ENCODE results near the gene CEP126. TPM values are rescaled to one million over a fixed set of nuclear protein-coding genes. Genes with fewer than 3 reads are reported as not detected.
A peak's percentile ranks its signal among the peaks of the same experiment; 100 is the strongest.

CEP126 gene
- total RNA-seq, 2 donors from 2014 or later = 2.7 to 3.7 TPM

- DNase-seq (ENCODE audit: low spot score) = no peak
- TF ChIP-seq, protein P1, sequence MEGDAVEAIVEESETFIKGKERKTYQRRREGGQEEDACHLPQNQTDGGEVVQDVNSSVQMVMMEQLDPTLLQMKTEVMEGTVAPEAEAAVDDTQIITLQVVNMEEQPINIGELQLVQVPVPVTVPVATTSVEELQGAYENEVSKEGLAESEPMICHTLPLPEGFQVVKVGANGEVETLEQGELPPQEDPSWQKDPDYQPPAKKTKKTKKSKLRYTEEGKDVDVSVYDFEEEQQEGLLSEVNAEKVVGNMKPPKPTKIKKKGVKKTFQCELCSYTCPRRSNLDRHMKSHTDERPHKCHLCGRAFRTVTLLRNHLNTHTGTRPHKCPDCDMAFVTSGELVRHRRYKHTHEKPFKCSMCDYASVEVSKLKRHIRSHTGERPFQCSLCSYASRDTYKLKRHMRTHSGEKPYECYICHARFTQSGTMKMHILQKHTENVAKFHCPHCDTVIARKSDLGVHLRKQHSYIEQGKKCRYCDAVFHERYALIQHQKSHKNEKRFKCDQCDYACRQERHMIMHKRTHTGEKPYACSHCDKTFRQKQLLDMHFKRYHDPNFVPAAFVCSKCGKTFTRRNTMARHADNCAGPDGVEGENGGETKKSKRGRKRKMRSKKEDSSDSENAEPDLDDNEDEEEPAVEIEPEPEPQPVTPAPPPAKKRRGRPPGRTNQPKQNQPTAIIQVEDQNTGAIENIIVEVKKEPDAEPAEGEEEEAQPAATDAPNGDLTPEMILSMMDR (IDR thresholded peaks at IDR 0.05) = no peak
- Histone ChIP-seq H3K4me3 (no peak overlapping the region), H3K27me3 (no peaks in the 10 kb centered on the region), H3K9me3 (no peaks in the 10 kb centered on the region), H3K4me1 (no peaks in the 10 kb centered on the region), H3K36me3 (no peaks in the 10 kb centered on the region), H3K27ac (no peak overlapping the region)
These were observed 102.2 kb downstream of the CEP126 start for GRCh38 chr11:102017026-102017425.

DNA sequence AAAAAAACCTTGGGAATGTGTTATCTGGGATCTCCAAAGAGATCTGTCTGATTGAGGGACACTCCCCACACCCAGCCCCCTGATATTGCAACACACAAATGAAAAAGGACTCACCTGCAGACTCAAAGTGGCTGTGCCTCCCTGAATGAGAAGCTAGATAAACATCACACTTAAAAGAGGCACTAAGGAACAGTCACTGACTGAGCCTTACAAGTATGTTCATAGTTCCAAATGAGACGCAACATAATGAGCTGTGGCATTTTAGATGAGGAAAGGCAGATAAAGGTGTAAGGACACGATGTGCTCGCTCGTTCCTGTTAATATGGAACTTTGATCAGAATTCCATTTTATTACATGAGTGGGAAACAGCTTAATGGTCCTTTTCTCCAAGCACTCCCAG, 111.4 kb downstream of the CEP126 start:
- Histone ChIP-seq H3K27me3 (no peaks in the 10 kb centered on the region), H3K4me1 (no peaks in the 10 kb centered on the region), H3K27ac (no peak overlapping the region), H3K9me3 (no peaks in the 10 kb centered on the region), H3K36me3 (no peaks in the 10 kb centered on the region), H3K4me3 (no peak overlapping the region)
- DNase-seq (ENCODE audit: low spot score) = no peak
- TF ChIP-seq, protein P1 (IDR thresholded peaks at IDR 0.05) = no peak

DNA sequence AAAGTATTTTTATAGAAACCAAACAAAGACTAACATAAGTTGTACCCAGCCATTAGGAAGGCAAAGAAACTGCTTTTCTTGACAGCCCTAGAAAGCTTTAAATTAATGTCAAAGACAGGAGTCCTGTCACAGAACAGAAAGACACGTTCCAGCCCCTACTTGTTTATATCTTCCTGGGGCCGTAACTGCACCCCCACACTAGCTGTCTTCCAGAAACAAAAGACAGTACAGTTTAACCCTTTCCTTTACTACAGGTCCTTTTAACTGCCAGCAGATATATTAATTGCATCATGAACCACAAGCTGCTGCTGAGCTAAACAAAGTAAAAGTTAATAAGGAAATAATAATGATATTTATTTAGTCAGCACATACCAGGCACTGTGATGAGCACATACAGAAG, 112.1 kb downstream of the CEP126 start:
- Histone ChIP-seq H3K27ac (no peak overlapping the region), H3K27me3 (no peaks in the 10 kb centered on the region), H3K36me3 (no peaks in the 10 kb centered on the region), H3K4me1 (no peaks in the 10 kb centered on the region), H3K9me3 (no peaks in the 10 kb centered on the region), H3K4me3 (no peak overlapping the region)
- TF ChIP-seq, protein P1 (IDR thresholded peaks at IDR 0.05) = no peak
- no peak for DNase-seq (ENCODE audit: low spot score)

DNA sequence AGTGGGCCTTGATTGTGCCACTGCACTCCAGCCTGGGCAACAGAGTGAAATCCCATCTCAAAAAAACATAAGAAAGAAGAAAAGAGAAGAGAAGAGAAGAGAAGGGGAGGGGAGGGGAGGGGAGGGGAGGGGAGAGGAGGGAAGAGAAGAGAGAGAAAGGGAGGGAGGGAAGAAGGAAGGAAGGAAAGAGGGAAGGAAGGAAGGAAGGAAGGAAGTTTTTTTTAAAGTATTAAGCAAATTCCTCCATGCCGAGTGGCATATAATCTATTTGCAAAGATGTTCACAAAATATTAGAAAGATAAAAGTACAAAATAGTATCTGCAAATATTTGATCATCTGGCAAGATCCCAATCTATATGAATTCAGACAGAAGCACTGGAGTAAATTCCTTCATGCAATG, 121.9 kb downstream of the CEP126 start:
- H3K4me1 ChIP-seq = no peaks in the 10 kb centered on the region
- TF ChIP-seq, protein P1 (IDR thresholded peaks at IDR 0.05) = no peak
- no peaks in the 10 kb centered on the region for H3K36me3 ChIP-seq
- H3K4me3 ChIP-seq = no peak overlapping the region
- peaks cover 0 to 8% of the 10 kb centered on the region in 2 donors for H3K9me3 ChIP-seq
- H3K27ac ChIP-seq = no peak overlapping the region
- DNase-seq (ENCODE audit: low spot score) = no peak
- H3K27me3 ChIP-seq = no peaks in the 10 kb centered on the region

DNA sequence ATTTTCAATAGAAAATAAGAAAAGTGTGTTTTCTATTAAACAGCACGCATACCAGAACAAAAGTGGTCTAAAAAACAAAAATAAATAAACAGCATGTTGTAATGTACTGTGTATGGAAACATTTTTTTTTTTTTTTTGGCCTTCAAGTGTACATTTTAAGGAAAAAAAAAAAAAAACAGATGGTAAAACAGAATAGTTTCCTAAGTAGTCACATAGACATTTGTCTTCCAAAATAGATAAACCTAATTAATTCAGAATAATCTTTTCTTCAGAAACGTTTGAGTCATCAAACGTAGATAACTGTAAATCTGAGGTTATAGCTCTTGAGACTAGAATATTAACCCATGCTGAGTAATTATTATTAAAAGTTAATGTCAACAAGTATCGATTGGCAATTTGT, 132.0 kb downstream of the CEP126 start:
- no peaks in the 10 kb centered on the region for H3K9me3 ChIP-seq
- H3K27ac ChIP-seq = peak overlapping the region; percentile 66
- TF ChIP-seq, protein P1 (IDR thresholded peaks at IDR 0.05) = no peak
- DNase-seq (ENCODE audit: low spot score) = no peak
- H3K4me3 ChIP-seq = peak overlapping the region; percentile 50 to 55
- no peaks in the 10 kb centered on the region for H3K4me1 ChIP-seq
- peaks cover 0 to 12% of the 10 kb centered on the region in 2 donors for H3K27me3 ChIP-seq
- no peaks in the 10 kb centered on the region for H3K36me3 ChIP-seq

GRCh38 chr11:102047305-102047924, 132.6 kb downstream of the CEP126 start, which contains the start of gene CFAP300:
Gene CFAP300 (plus strand): TSS chr11:102047437. CDS start chr11:102047471, 34 bp downstream.
- TF ChIP-seq, protein P1 (IDR thresholded peaks at IDR 0.05) = no peak
- Histone ChIP-seq H3K27ac (peak within 1 kb of the TSS; percentile 66), H3K4me3 (peak within 1 kb of the TSS; percentile 50 to 55), H3K27me3 (peaks cover 0 to 12% of the 10 kb centered on the region in 2 donors), H3K36me3 (no peaks in the 10 kb centered on the region), H3K9me3 (no peaks in the 10 kb centered on the region), H3K4me1 (no peaks in the 10 kb centered on the region)
- peak; percentile 89 for DNase-seq (ENCODE audit: low spot score)
